ENCODE data around the gene RPL23. TPM values are rescaled to one million over a fixed set of nuclear protein-coding genes. Genes with fewer than 3 reads are reported as not detected.

Gene RPL23
- total RNA-seq, 2 donors from 2014 or later: 836 to 861 TPM

DNA sequence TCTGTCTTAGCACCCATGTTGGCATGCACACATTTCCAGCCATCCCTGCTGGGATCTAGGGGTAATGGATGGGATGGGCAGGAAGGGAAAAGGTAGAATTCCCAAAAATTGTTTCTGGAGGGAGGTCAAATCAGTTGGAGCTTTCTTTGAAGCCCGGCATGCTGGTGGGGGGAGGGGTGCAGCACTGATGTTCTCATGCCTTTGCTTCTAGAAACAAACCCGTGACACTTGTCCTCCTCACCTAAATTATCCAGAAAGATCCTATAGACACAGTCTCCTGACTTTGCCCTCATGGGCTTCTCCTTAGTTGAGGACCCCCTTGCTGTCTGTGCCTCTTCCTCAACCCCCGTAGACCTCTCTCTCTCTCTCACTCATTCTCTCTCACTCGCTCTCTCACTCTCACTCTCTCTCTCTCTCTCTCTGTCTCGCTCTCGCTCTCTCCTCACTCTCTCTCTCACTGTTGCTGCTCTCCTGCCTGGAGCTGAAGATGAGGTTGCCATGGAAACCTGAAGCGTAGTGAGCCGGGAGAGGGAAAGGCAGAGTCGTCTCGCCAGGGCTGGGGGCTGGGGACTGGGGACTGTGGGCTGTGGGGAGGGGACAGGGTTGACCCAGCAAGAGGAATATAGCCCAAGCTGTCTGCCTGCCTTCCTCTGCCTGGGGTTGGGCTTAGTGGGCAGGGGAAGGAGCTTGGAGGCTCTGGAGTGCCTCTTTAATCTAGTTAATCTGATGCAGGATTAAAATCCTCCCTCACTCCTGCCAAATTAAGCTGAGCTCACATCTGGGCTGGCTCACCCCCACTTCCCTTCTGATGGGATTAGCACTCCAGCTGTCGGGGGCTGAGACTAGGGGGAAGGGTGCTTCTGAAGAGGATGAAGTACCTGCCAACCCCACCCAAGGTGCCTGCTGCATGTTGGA, 32.5 kb upstream of the RPL23 start:
- no peak for DNase-seq
- intact Hi-C loops (cut with DNase I, micrococcal nuclease): no loop called here
- no peak for ATAC-seq

DNA sequence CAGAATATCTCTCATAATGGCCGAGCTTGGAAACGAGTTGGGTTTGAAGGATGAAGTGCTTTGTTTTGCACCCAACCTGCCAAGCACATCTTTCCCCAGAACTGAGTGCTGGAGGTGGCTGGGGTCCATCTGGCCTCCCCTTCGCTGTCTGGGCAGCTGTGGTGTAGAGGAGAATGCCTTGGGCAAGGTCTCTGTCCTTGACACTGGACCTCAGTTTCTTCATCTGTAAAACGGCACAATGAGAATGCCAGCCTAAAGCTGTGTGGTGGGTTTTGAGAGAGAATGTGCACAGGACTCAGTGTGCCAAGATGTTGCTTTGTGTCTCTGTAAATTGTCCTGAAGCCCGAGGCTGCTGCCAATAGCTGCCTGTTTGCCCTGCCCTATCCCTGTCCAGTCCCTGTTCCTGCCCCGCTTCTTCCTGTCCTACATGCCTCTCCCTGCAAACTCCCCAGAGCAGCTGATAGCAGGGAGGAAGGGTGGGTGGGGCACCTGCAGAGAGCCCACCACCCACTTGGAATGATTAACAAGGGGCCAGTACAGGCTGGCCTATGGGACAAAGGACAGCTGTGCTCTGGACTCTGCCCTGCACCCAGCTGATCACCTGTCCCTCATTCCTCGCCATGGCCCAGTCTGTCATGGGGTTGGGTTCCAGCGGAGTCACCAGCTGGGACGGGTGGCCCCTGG, 31.7 kb upstream of the RPL23 start:
- DNase-seq (peak; percentile 42 to 71), ATAC-seq (peak; percentile 77)
- intact Hi-C loops (cut with DNase I, micrococcal nuclease): no loop called here

DNA sequence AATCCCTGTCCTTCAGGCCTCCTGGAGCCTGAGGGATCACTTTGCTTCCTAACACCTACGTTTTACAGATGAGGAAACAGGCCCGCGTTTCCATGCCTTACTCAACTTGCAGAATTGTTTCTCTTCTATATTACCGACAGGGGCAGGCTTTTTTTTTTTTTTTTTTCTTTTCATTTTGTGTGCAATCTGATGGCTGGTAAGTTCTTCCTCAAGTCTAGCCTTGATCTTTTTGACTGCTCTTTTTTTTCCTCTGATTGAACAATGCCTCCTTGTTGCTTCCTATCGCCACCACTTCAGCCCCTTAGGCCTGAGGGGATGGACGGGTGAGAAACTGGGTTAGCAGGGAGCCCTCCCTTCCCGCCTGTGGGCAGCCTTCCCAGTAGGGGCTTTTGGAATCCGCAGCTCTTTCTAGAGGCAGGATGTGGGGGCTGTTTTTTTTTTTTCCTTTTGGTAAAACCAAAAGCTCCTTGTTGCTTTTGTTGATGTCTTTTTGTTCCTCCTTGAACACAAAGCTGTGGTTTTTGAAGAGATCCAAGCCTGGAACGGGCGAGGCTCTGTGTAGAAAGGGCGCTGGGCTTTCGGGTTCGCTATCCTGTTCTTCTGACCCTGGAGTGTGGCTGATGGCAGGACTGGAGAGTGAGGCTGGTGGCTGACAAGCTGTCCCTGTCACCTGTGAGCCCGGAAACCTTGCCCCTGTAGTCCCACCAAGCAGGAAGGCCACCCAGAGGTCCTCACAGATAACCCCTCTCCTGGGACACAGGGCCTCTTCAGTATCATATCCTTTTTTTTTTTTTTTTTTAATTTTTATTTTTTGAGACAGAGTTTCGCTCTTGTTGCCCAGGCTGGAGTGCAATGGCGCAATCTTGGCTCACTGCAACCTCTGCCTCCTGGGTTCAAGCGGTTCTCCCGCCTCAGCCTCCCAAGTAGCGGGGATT, 30.3 kb upstream of the RPL23 start:
- ATAC-seq: no peak
- no peak for DNase-seq
- intact Hi-C loops (cut with DNase I, micrococcal nuclease): no loop called here

DNA sequence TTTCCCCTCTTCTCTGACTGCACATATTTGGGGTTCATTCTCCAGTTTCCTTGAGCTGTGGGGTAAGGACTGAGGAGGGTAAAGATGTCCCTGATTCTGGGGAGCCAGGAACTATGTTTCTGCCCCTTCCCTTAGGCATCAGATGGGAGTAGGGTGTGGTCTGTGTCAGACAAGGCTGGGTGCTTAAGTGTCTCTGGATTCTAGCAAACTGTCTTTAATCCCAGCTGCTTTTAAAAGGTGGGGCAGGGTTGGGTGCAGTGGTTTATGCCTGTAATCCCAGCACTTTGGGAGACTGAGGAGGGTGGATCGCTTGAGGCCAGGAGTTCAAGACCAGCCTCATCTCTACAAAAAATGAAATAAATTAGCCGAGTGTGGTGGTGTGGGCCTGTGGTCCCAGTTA, 29.3 kb upstream of the RPL23 start:
- ATAC-seq (no peak), DNase-seq (no peak)
- intact Hi-C loops (cut with DNase I, micrococcal nuclease): no loop called here

DNA sequence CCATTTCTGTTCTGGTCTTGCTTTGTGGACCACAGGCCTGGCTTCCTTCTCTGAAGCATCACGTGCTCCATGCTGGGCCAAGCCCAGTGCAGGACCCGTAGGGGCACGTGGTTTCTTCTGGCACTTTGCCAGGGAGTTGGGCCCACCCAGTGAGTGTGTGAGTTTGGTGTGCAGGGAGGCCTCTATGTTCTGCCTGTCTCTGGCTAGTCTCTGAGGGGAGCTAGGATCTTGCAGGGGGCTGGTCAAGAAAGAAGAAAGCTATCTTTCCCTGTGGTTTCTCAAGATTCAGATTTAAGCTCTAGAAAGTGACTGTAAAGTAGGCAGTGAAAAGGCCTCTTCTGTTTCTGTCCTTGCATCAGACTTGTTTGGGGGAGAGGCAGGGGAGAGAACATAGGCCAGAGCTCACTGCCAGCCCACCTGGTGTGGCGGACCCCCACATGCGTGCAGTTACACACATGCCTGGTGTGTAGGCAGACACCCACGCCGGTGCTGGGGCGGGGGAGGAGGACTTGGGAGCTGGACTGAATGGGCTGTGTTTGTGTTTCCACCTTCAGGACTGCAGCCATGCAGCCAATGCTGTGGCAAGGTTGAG, 28.2 kb upstream of the RPL23 start:
- intact Hi-C loops (cut with DNase I, micrococcal nuclease): no loop called here
- DNase-seq (peak; percentile 57 to 71), ATAC-seq (no peak)

DNA sequence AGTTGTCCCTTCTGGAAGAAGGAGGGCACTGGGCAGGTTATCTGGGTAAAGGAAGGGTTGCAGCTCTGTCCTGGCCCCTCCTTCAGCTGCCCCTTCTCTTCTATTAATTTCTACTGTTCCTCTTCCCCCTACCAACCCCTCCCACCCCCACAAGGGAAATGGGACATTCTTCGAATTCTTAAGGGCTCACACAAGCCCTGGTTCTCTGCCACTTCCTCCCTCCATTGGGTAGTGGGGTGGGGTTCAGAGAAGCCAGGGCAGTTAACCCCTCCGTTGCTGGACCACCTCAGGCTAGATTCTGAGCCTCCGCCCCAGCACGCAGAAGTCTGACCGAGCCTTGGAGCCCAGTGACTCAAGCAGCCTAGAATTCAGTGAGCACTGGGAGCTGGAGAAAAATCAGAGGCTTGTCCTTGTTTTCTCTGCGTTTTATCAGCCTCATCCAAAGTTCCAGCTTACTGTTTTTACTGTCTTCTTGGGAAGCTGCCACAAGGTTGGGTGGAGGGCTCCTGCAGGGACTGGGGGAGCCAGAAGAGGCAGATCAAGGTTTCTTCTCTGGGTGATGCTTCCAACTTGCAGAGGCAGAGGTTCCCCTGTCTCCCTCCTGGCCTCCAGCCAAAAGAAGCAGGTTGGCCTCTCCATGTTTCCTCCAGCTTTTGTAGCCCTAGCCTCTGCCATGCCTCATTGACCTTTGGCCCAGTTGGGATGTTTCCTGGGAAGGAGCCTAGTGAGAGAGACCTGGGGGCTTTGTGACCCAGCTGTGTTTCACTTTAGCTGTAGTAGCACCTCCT, 26.6 kb upstream of the RPL23 start:
- intact Hi-C loops (cut with DNase I, micrococcal nuclease): no loop called here
- DNase-seq: no peak
- no peak for ATAC-seq

DNA sequence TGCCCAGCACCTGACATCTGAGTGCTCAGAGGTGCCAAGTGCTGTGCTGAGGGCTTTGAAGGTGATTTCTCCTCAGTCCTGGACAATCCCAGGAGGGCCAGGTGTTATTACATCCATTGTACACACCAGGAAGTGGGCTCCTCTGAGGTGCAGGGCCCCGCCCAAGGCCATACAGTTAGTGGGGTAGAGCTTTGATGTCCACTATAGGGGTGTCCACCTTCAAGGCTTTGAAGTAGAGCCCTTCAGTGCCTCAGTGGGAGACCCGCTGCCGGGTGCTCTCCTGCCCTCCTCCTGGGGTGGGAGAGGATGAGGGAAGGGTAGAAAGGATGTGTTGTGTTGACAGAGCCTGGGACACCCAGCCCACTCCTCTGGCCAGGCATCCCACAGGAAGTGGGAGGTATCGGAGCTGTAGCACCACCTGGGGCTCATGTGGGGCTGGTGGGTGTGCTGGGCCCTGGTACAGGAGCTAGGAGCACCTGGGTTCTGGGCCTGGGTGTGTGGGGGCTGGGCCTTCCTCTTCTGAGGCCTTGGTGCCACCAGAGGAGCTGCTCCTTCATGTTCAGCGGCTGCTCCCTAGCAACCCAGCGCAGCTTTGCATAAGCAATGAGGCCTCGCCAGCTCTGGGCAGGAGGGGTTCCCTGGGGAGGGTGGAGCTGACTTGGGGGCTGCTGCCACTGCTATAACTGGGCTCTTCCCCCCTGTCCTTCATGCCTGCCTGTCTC, 23.8 kb upstream of the RPL23 start:
- intact Hi-C loops (cut with DNase I, micrococcal nuclease): no loop called here
- DNase-seq: peak in 1 of 2 donors; percentile 36
- ATAC-seq: peak; percentile 9

DNA sequence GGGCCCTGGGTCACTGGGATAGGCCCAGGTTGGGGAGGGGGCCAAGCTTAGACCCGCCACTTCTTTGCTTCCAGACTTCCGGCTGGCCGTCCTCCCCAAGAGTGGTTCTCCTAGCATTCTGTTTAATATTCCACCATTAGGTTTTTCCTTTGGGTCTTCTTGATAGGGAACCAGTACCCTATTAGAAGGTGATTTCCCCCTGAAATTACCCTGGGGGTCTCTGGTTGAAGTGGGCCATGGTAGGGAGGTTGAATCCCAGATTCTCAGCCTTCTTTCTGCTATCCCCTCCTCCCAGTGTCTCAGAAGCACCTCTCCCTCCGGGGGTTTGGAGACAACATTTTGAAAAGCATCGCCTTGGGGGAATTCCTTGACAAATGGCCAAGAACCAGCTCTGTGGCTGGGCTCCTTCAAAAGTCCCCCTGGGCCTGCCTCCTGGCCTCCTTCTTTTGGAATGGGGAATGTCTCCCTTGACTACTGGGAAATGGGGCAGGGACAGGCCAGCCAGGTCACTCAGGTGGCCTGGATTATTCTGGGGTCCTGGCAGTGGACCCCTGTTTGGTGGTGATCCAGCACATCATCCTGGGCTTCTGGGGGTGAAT, 22.1 kb upstream of the RPL23 start:
- intact Hi-C loops (cut with DNase I, micrococcal nuclease): no loop called here
- DNase-seq (no peak), ATAC-seq (no peak)

DNA sequence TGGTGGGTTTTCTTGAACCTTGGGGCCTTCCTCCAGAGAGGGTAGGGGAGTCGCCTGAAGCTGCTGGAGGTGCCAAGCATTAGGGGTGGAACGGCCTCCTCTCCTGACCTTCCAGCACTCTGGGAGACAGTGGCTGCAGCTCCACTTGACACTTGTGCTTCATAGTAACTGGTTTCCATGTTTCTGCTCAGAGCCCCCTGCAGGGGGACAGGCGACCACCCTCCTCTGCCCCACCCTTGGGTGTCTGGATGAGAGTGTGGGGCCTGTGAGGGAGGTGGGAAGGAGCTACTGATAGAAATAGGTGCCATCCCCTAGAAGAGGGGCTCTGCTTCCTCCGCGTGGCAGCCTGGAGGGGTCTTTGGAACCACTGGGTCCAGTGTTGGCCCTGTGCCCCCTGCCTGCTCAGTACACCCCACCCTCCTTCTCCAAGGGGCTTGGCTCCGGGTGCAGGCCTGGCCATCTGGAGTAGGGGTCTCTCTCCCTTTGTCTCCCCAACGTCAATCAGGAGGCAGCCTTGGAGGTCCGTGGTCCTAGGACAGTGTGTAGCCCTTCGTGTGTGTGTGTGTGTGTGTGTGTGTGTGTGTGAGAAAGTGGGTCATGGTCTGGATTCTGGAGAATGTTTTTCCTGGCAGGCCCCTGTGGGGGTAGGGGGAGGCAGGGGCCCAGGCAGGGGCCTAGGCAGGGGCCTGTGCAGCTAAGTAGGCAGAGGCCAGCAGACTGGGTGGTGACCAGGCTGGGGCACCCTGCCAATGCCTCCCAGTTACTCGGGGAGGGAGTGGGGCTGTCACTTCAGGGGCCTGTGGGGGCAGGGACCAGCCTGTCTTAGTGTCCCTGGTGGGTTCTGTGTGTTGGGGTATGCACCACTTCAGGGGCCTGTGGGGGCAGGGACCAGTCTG, 21.2 kb upstream of the RPL23 start:
- intact Hi-C loops (cut with DNase I, micrococcal nuclease): no loop called here
- DNase-seq (no peak), ATAC-seq (no peak)

DNA sequence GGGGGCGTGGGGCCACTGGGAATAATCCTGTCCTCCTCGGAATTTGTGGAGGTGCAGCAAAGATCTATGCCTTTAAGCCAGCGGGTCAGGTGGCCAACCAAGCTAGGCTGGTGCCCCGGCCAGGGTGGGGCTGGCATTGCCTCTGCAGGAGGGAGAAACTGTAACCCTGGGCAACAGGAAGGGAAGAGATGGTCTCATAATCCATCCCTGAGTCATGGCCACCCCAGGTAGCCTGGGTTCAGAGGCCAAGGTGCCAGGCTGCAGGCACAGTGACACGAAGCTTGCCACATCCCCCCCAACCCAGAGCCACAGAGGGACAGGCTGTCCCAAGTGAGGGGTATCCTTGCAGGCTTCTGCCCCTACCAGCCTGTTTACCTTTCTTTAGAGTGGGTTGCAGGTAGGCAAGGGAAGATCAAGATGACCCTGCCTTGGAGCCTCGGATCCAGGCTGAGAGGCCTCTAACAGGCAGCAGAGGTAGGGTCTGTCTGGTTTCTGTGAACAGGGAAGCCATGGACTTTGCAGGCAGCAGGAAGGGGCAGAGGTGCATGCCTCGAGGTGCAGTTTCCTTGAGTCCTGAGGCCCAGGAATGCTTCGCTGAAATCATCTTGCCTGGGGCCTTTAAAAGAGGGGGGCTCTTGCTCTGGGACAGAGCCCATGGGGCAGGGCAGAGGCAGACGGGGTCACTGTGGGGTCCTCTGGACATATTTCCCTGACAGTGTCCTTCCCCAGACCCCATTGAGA, 20.3 kb upstream of the RPL23 start:
- intact Hi-C loops (cut with DNase I, micrococcal nuclease): no loop called here
- ATAC-seq (no peak), DNase-seq (peak; percentile 54 to 58)

DNA sequence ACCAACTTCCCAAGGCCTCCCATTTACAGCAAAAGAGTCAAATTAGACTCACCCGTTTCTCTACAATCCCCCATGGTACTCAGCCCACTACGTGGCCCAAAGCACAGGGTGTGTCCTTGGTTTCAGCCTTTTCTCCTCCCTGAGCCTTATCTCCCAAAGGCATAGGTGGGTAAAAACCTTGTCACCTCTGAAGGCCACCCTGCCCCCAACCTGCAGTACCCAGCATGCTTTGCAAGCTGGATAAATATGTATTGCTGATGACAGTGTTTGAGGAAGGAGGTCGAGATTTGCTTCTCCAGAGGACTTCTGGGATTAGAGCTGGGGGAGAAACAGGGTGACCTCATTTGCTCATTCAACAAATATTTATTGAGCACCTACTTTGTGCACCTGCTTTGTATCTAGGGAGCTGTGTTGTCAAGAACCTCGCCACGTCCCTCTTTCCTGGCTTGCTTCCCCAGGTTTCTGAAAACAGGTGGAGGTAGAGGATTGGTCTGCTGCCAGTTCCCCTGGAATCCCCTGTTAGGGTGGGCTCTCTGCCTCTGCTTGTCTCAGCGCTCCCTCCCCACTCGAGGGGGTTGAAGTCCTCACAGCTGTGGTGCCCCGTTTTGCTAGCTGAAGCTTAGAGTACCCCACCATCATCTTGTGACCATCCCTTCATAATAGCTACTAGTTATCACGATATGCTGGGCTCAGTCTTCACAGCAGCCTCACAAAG, 19.3 kb upstream of the RPL23 start:
- DNase-seq (peak; percentile 53 to 62), ATAC-seq (no peak)
- intact Hi-C loops (cut with DNase I, micrococcal nuclease): no loop called here

DNA sequence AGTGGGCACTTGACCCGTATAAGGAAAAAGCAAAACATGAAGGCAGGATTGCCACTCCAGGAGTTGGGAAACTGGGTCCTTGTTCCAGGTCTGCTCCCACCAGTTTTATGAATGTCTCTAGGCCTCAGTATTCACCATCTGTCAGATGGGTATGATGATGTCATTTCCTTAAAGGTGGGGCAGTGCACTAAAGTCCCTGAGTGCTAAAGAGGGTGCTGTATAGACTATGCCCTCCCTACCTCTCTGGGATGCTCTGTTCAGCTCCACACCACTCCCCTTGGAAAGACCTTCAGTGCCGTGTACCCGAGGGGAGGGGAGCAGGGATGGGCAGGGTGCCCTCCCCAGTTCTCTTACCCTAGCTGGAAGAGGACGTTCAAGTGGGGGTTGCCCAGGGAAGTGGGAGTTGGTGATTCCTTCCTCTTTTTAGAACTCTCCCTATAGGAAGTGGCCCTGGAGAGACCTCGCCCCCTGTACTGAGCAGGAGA, 18.5 kb upstream of the RPL23 start:
- DNase-seq: no peak
- intact Hi-C loops (cut with DNase I, micrococcal nuclease): no loop called here

DNA sequence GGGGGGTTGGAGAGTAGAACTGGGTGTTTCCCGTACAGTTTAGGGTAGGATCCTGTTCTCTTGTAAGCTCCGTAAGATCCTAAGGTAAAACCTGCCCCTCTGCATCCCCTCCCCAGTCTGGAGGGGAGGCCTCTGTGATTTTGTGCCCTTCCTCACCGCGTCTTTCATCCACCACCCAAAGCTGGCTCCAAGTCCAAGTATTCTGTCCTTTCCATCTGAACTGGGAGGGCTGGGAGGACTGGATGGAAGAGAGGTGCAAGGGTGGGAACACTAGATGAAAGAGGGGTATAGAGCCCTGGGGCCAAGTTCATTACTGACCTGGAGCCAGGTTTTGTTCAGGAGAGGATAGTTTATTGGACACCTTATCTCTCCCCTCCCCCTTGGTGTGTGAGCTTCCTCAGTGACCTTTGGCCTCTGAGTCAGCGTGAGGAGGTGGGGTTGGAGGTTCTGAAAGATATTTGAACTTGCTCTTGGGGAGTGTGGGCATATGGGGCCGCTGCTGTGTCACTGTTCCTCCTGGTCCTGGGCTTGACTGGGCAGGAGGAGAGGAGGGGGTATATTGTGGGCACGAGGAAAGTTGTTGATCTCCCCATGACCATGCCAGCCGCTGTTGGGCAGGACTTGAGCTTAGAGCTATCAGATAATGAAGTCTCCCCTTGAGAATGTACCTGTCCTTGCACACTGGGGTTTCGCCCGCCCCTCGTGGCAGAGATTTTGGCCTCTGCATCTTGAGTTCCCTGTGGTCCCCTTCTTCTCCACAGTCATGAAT, 17.9 kb upstream of the RPL23 start:
- ATAC-seq (peak; percentile 63), DNase-seq (peak; percentile 84 to 93)
- intact Hi-C loops (cut with DNase I, micrococcal nuclease): no loop called here

More for the DNA sequence above, 18.5 kb upstream of the RPL23 start:
- ATAC-seq: no peak

All from left colon (tissue), 2 donors.